Measurements from ENCODE around the gene BIRC6. TPM values are rescaled to one million over a fixed set of nuclear protein-coding genes. Genes with fewer than 3 reads are reported as not detected.

The BIRC6 gene
- total and polyA plus RNA-seq, 2 donors (not counting 1 experiment from before 2014, with no cell fraction given), result 46.7 to 162 TPM

DNA sequence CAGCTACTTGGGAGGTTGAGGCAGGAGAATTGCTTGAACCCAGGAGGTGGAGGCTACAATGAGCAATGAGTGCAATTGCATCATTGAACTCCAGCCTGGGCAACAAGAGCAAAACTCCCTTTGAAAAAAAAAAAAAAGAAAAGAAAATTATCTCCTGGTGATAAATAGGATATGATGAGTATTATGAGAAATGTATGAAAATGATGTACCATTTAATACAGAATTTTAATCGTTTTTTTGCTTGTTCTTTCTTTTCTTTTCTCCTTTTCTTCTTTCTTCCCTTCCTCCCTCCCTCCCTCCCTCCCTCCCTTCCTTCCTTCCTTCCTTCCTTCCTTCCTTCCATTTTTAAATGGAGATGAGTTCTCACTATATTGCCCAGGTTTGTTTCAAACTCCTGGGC lies 311.4 kb downstream of the BIRC6 start:
- no peak overlapping the region for H2AFZ ChIP-seq (ENCODE audit: low read length)
- no peak overlapping the region for H3K9ac ChIP-seq (ENCODE audit: insufficient read depth, low read length)
- H3K4me2 ChIP-seq (ENCODE audit: extremely low read depth, insufficient read depth, low read length), result no peak overlapping the region
- no peaks in the 10 kb centered on the region for H3K27me3 ChIP-seq (ENCODE audit: control insufficient read depth, insufficient read depth, low read length)
- H3K27ac ChIP-seq (ENCODE audit: insufficient read depth, low read length), result no peak overlapping the region
- no peaks in the 10 kb centered on the region for H3K4me1 ChIP-seq (ENCODE audit: control insufficient read depth, extremely low read depth, insufficient read depth, low read length)
- H3K9me3 ChIP-seq (ENCODE audit: control insufficient read depth, insufficient read depth, low read depth, low read length), result no peaks in the 10 kb centered on the region
- TF ChIP-seq CTCF (conservative IDR thresholded peaks at IDR 0.05 in 1 of 2, IDR thresholded peaks at IDR 0.05 in 1 of 2; ENCODE audit: low read depth in 1 of 2, low read length in 2 of 2), result no peak
- no peak for TF ChIP-seq EZH2 (IDR thresholded peaks at IDR 0.05; ENCODE audit: low read length, missing control alignments)
- H4K20me1 ChIP-seq (ENCODE audit: control insufficient read depth, extremely low read depth, insufficient read depth, low read length), result no peaks in the 10 kb centered on the region
- H3K36me3 ChIP-seq (ENCODE audit: control insufficient read depth, insufficient read depth, low read length), result no peaks in the 10 kb centered on the region
- no peaks in the 10 kb centered on the region for H3K79me2 ChIP-seq (ENCODE audit: control insufficient read depth, insufficient read depth, low read length)
- H3K4me3 ChIP-seq (replicated peaks in 1 of 4; ENCODE audit: control extremely low read depth in 1 of 4, insufficient read depth in 1 of 4, low read depth in 3 of 4, low read length in 4 of 4), result no peak overlapping the region
- DNase-seq (ENCODE audit: low read depth in 2 of 2), result no peak

Other genes starting within 250 kb of the BIRC6 start
- gene SLC30A6, start 191.2 kb upstream of the BIRC6 start, total RNA-seq, result 20.5 and 23.6 TPM in 2 replicates
- 21.8 and 23.1 TPM in 2 replicates for gene SLC30A6, start 191.2 kb upstream of the BIRC6 start, polyA plus RNA-seq
- not detected in 2 replicates for gene NLRC4, start 92.1 kb upstream of the BIRC6 start, total RNA-seq
- not detected in 2 replicates for gene NLRC4, start 92.1 kb upstream of the BIRC6 start, polyA plus RNA-seq
- 16.4 and 17.2 TPM in 2 replicates for gene YIPF4, start 79.1 kb upstream of the BIRC6 start, total RNA-seq
- 15.5 and 23.3 TPM in 2 replicates for gene YIPF4, start 79.1 kb upstream of the BIRC6 start, polyA plus RNA-seq

Measured in fibroblast of lung (primary cell).